HUDEP-2 (cell line): ENCODE measurements around the gene RNASET2.
"Not testable (repeated sequence)": the region's sequence is repeated elsewhere in the genome, so short reads cannot be mapped to it uniquely, and the experiment has no call there.

Source experiments
- DNase-seq, 76 experiments: peaks; one replicate each; lab custom pipeline; 2025; ENCODE audit not compliant: unreplicated experiment in 76 of 76; lab: John Stamatoyannopoulos, UW

Gene RNASET2

GRCh38 chr6:166949528-166950442 is 6.6 kb downstream of the RNASET2 start:
- DNase-seq = no peak

GRCh38 chr6:166948724-166949123 is 7.6 kb downstream of the RNASET2 start:
- DNase-seq = not testable (repeated sequence)

- DNase-seq = no peak
Observed at GRCh38 chr6:166947251-166947650, 9.1 kb downstream of the RNASET2 start.

- no peak for DNase-seq
Observed at GRCh38 chr6:166946125-166946524, 10.2 kb downstream of the RNASET2 start.

- DNase-seq = no peak
Observed at GRCh38 chr6:166944666-166945256, 11.6 kb downstream of the RNASET2 start.

- DNase-seq = peak in 70 of 76 experiments; percentile 24 to 81 (median 53)
Observed at GRCh38 chr6:166942393-166943168, 13.8 kb downstream of the RNASET2 start.

- no peak for DNase-seq
Observed at GRCh38 chr6:166940643-166941068, 15.7 kb downstream of the RNASET2 start.

GRCh38 chr6:166939894-166940293 is 16.5 kb downstream of the RNASET2 start:
- DNase-seq = no peak

- no peak for DNase-seq
Observed at GRCh38 chr6:166939345-166939744, 17.0 kb downstream of the RNASET2 start.

GRCh38 chr6:166938704-166939103 is 17.6 kb downstream of the RNASET2 start:
- no peak for DNase-seq

- no peak for DNase-seq
Observed at GRCh38 chr6:166938150-166938549, 18.2 kb downstream of the RNASET2 start.

- no peak for DNase-seq
Observed at GRCh38 chr6:166937746-166938145, 18.6 kb downstream of the RNASET2 start.

- no peak for DNase-seq
Observed at GRCh38 chr6:166936079-166936787, 20.1 kb downstream of the RNASET2 start.

- peak in 69 of 76 experiments; percentile 14 to 76 (median 55) for DNase-seq
Observed at GRCh38 chr6:166935353-166935752, 21.0 kb downstream of the RNASET2 start.

- no peak for DNase-seq
Observed at GRCh38 chr6:166934174-166934573, 22.2 kb downstream of the RNASET2 start.

- DNase-seq = no peak
Observed at GRCh38 chr6:166933396-166933795, 23.0 kb downstream of the RNASET2 start.

- DNase-seq = no peak
Observed at GRCh38 chr6:166932616-166933015, 23.7 kb downstream of the RNASET2 start.

- no peak for DNase-seq
Observed at GRCh38 chr6:166932116-166932515, 24.2 kb downstream of the RNASET2 start.

GRCh38 chr6:166931426-166931970 is 24.9 kb downstream of the RNASET2 start:
- DNase-seq = no peak

GRCh38 chr6:166930354-166930891 is 25.9 kb downstream of the RNASET2 start:
- DNase-seq = no peak
